ENCODE data around the gene RAPSN.

RAPSN gene

GRCh38 chr11:47388697-47389576 lies 60.0 kb downstream of the RAPSN start:
- DNase-seq = no peak

GRCh38 chr11:47387944-47388696 lies 60.8 kb downstream of the RAPSN start:
- peak; percentile 99 for DNase-seq
